ENCODE data around the gene CFP. TPM values are rescaled to one million over a fixed set of nuclear protein-coding genes. Genes with fewer than 3 reads are reported as not detected.
"Not testable (repeated sequence)": the region's sequence is repeated elsewhere in the genome, so short reads cannot be mapped to it uniquely, and the experiment has no call there.

CFP gene
- total RNA-seq, 2 donors from 2014 or later = 1.2 to 3.5 TPM

- no peak for ATAC-seq
These were observed 17.8 kb downstream of the CFP start for GRCh38 chrX:47611926-47612325.

GRCh38 chrX:47611489-47611888 lies 18.2 kb downstream of the CFP start:
- no peak for DNase-seq
- ATAC-seq = no peak
- intact Hi-C loops (cut with DNase I, micrococcal nuclease) = no loop called here

More at GRCh38 chrX:47611926-47612325, 17.8 kb downstream of the CFP start:
- DNase-seq = no peak
- intact Hi-C loops (cut with DNase I, micrococcal nuclease) = no loop called here

GRCh38 chrX:47610511-47610910 lies 19.2 kb downstream of the CFP start:
- ATAC-seq (no peak), DNase-seq (no peak)
- intact Hi-C loops (cut with DNase I, micrococcal nuclease) = no loop called here

- ATAC-seq (no peak), DNase-seq (no peak)
- intact Hi-C loops (cut with DNase I, micrococcal nuclease) = no loop called here
These were observed 21.5 kb downstream of the CFP start for GRCh38 chrX:47608130-47608810.

GRCh38 chrX:47607091-47607490 lies 22.6 kb downstream of the CFP start:
- no peak for ATAC-seq
- intact Hi-C loops (cut with DNase I, micrococcal nuclease) = no loop called here

GRCh38 chrX:47605024-47605423 lies 24.7 kb downstream of the CFP start:
- ATAC-seq = no peak
- intact Hi-C loops (cut with DNase I, micrococcal nuclease) = no loop called here

More at GRCh38 chrX:47607091-47607490, 22.6 kb downstream of the CFP start:
- no peak for DNase-seq

GRCh38 chrX:47603125-47603524 lies 26.6 kb downstream of the CFP start:
- DNase-seq; intact Hi-C loops (cut with DNase I, micrococcal nuclease); ATAC-seq: not testable (repeated sequence)

More at GRCh38 chrX:47605024-47605423, 24.7 kb downstream of the CFP start:
- DNase-seq = no peak

GRCh38 chrX:47597222-47597621 lies 32.5 kb downstream of the CFP start:
- ATAC-seq = no peak
- intact Hi-C loops (cut with DNase I, micrococcal nuclease) = no loop called here
- no peak for DNase-seq

GRCh38 chrX:47596256-47596655 lies 33.5 kb downstream of the CFP start:
- ATAC-seq (peak; percentile 44), DNase-seq (no peak)
- intact Hi-C loops (cut with DNase I, micrococcal nuclease) = no loop called here

GRCh38 chrX:47595716-47596251 lies 33.9 kb downstream of the CFP start:
- intact Hi-C loops (cut with DNase I, micrococcal nuclease) = no loop called here
- DNase-seq (no peak), ATAC-seq (no peak)

GRCh38 chrX:47593522-47593921 lies 36.2 kb downstream of the CFP start:
- intact Hi-C loops (cut with DNase I, micrococcal nuclease) = no loop called here
- no peak for DNase-seq
- no peak for ATAC-seq

GRCh38 chrX:47590984-47591383 lies 38.7 kb downstream of the CFP start:
- DNase-seq (no peak), ATAC-seq (no peak)
- intact Hi-C loops (cut with DNase I, micrococcal nuclease) = no loop called here

GRCh38 chrX:47587906-47588735 lies 41.6 kb downstream of the CFP start:
- ATAC-seq = no peak
- no peak for DNase-seq
- intact Hi-C loops (cut with DNase I, micrococcal nuclease) = no loop called here

GRCh38 chrX:47587091-47587891 lies 42.4 kb downstream of the CFP start:
- ATAC-seq (no peak), DNase-seq (no peak)
- intact Hi-C loops (cut with DNase I, micrococcal nuclease) = no loop called here

- DNase-seq = no peak
- intact Hi-C loops (cut with DNase I, micrococcal nuclease) = no loop called here
These were observed 43.5 kb downstream of the CFP start for GRCh38 chrX:47586043-47586787.

GRCh38 chrX:47585273-47585672 lies 44.5 kb downstream of the CFP start:
- DNase-seq = no peak
- ATAC-seq = no peak
- intact Hi-C loops (cut with DNase I, micrococcal nuclease) = no loop called here

More at GRCh38 chrX:47586043-47586787, 43.5 kb downstream of the CFP start:
- no peak for ATAC-seq

- intact Hi-C loops (cut with DNase I, micrococcal nuclease) = no loop called here
- no peak for ATAC-seq
- DNase-seq = no peak
These were observed 45.0 kb downstream of the CFP start for GRCh38 chrX:47584714-47585113.

- intact Hi-C loops (cut with DNase I, micrococcal nuclease) = no loop called here
- no peak for ATAC-seq
- peak in 1 of 2 donors; percentile 12 for DNase-seq
These were observed 46.4 kb downstream of the CFP start for GRCh38 chrX:47583240-47583861.
